Activated CD4-positive, alpha-beta T cell treated with anti-CD3 and anti-CD28 coated beads, Interleukin-2, amount 10 ng/mL, durations not matched to agents 7 days and 5 days (primary cell): ENCODE data around the gene CDH4. TPM values are rescaled to one million over a fixed set of nuclear protein-coding genes. Genes with fewer than 3 reads are reported as not detected.

Experiments
- CTCF ChIA-PET: fragments of 350-600 bp; sonication (Branson Sonifier 250); formaldehyde crosslinking; loops from one replicate; lab custom pipeline; 2021; ENCODE audit warnings: antibody characterized with exemption; lab: Charles Lee
- POLR2A ChIA-PET: fragments of 350-600 bp; sonication (Branson Sonifier 250); formaldehyde crosslinking; loops from one replicate; lab custom pipeline; 2021; ENCODE audit warnings: antibody characterized with exemption; lab: Charles Lee
- DNase-seq: peaks from one replicate; pipeline ENCODE4 v3.0.0-alpha.2; 2020
- H3K27ac Mint-ChIP-seq: one replicate; pipeline ENCODE4 v1.8.0; 2021; ENCODE audit warnings: mild to moderate bottlenecking, moderate library complexity, mixed read lengths
- H3K27me3 Mint-ChIP-seq: one replicate; pipeline ENCODE4 v1.8.0; 2021; ENCODE audit warnings: mixed read lengths
- H3K36me3 Mint-ChIP-seq: one replicate; pipeline ENCODE4 v1.8.0; 2021; ENCODE audit warnings: low read depth, mixed read lengths
- H3K4me1 Mint-ChIP-seq: one replicate; pipeline ENCODE4 v1.8.0; 2021; ENCODE audit warnings: mixed read lengths
- H3K4me3 Mint-ChIP-seq: one replicate; pipeline ENCODE4 v1.8.0; 2021; ENCODE audit warnings: mild to moderate bottlenecking, moderate library complexity, mixed read lengths
- H3K9me3 Mint-ChIP-seq: one replicate; pipeline ENCODE4 v1.8.0; 2021; ENCODE audit warnings: mixed read lengths
- total RNA-seq, 2 experiments: library from RNA; stranded (reverse); gene quantifications; one replicate each; pipeline ENCODE4 v1.2.3, GENCODE V29; 2021

The CDH4 gene
- total RNA-seq, 2 experiments from 2014 or later = not detected

DNA sequence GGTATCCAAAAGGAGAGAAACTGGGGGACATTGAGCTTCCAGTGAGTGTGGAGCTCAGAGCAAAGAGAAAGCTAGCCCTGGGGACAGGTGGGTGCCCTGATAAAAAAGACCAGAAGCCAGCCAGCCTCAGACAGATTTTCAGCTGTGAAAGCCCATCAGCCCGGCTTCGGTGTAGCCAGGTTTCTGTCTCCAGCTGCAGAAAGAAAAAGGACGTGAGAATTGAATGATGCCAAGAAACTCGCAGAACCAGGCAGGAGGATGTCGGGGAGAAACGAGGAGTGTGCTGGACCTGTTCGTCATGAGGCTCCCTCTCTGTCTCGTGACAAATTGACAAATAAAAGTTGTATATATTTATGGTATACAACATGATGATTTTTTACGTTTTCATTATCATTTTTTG is 63.3 kb downstream of the CDH4 start:
- H3K27ac Mint-ChIP-seq = no peak overlapping the region
- DNase-seq = no peak
- peaks cover 4% of the 10 kb centered on the region for H3K9me3 Mint-ChIP-seq
- ChIA-PET CTCF (no interaction called here), POLR2A (no interaction called here)
- H3K4me1 Mint-ChIP-seq = no peaks in the 10 kb centered on the region
- H3K36me3 Mint-ChIP-seq = no peaks in the 10 kb centered on the region
- H3K27me3 Mint-ChIP-seq = no peaks in the 10 kb centered on the region
- H3K4me3 Mint-ChIP-seq = no peak overlapping the region

DNA sequence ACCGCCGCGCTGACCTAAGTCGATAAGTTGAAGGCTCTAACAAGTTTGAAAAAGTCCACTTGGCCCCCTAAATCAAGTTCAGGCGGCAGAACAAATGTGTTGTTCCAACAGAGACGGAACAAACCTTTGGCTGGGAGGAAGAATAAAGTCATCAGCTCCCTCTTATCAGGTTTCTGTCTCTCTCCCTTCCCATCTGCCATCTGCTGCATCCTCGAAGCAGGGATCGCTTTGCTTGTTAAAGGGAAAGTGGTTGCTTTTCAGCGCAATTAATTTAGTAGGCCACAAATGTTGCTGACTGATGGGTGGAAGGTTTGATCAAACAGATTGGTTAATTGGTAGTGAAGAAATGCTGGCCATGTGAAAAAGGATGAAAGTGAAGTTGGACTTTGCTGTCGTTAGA is 64.3 kb downstream of the CDH4 start:
- DNase-seq = no peak
- H3K27me3 Mint-ChIP-seq = no peaks in the 10 kb centered on the region
- H3K4me3 Mint-ChIP-seq = no peak overlapping the region
- ChIA-PET CTCF (no interaction called here), POLR2A (no interaction called here)
- no peaks in the 10 kb centered on the region for H3K36me3 Mint-ChIP-seq
- no peak overlapping the region for H3K27ac Mint-ChIP-seq
- H3K4me1 Mint-ChIP-seq = no peaks in the 10 kb centered on the region
- H3K9me3 Mint-ChIP-seq = peaks cover 4% of the 10 kb centered on the region

DNA sequence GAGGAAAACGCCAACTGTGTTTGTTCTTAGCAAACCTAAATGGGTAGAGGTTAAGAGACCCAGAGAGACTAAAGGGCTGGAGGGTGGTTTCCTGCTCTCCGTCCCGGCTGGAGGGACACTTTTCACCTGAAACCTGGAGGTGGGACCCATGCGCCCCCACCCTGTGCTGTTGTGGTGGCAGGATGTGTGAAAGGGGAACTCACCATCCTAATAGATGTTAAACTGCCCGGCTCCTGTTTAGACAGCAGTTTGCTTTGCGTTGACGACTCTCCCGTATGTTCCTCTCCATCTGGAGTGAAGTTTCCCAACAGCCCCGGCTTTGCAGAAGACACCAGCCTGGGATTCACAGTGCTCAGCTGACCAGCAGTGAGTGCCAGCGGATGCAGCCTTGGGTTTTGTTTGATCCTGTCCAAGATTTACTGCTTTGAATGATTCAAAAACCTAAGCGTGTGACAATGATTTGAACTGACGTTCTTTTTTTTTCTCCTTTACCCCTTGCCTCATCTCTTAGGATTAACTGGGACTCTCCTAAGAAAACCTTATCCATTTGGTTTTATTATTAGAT is 66.0 kb downstream of the CDH4 start:
- H3K36me3 Mint-ChIP-seq = no peaks in the 10 kb centered on the region

DNA sequence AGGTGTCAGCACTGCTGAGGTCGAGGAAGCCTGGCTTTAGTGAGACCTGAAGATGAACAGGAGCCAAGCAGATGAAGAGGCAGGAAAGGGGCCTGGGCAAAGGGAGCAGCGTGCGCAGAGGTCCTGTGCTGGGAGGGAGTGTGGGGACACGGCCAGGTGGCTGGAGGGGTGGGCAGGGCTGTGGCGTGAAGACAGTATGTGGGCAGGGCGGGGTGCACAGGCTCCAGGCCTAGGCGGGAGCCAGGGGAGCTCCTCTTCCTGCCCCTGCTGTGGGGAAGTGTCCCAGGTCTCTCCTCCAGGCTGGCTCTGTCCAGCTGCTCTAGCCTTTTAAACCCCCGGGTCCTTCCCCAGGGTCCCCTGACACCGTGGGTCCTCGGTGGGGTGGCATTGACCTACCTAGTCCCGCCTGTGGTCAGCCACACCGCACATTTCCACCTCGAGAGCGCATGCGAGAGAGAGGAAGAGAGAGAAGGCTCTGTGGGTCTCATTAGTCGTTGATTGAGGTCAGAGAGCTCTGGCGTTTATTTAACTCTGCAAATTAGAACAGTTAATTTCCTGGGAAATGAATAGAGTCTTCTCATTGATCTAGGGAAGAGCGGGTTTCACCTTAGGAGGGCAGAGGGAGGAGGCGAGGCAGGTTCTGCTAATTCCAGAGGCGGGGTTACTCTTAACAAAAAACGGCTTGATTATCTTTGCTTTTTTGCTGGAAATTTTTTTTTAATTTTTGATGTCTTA is 68.8 kb downstream of the CDH4 start:
- CTCF ChIA-PET = no interaction called here
- Mint-ChIP-seq H3K4me3 (no peak overlapping the region), H3K4me1 (no peaks in the 10 kb centered on the region), H3K27me3 (no peaks in the 10 kb centered on the region), H3K36me3 (no peaks in the 10 kb centered on the region), H3K27ac (no peak overlapping the region), H3K9me3 (no peaks in the 10 kb centered on the region)
- no peak for DNase-seq
- POLR2A ChIA-PET = no interaction called here

More for the DNA sequence above, 66.0 kb downstream of the CDH4 start:
- no peak overlapping the region for H3K4me3 Mint-ChIP-seq
- no peak for DNase-seq
- H3K27me3 Mint-ChIP-seq = no peaks in the 10 kb centered on the region
- H3K4me1 Mint-ChIP-seq = no peaks in the 10 kb centered on the region
- no peaks in the 10 kb centered on the region for H3K9me3 Mint-ChIP-seq
- CTCF ChIA-PET = no interaction called here
- POLR2A ChIA-PET = no interaction called here
- H3K27ac Mint-ChIP-seq = no peak overlapping the region

DNA sequence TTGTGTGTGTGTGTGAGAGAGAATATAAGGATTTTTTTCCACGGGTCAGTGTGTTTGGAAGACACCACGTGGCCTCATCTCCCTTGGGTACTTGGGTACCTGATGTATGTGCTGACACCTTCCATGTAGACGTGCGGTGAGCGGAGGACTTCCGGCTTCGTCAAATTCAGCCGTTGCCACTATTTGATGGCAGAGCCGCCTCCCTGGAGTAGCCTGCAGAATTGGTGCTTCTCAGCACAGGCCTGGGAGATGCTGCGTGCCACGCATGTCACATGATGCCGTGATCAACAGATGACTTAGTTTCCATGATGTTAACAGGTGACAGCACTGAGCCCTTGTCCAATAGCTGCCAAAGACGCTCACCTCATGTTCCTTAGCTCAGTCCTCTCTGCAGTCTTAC is 69.4 kb downstream of the CDH4 start:
- POLR2A ChIA-PET = no interaction called here
- Mint-ChIP-seq H3K4me1 (no peaks in the 10 kb centered on the region), H3K9me3 (no peaks in the 10 kb centered on the region), H3K36me3 (no peaks in the 10 kb centered on the region), H3K4me3 (no peak overlapping the region), H3K27me3 (no peaks in the 10 kb centered on the region), H3K27ac (no peak overlapping the region)
- no peak for DNase-seq
- CTCF ChIA-PET = no interaction called here

GRCh38 chr20:61322151-61322865 is 70.2 kb downstream of the CDH4 start:
- Mint-ChIP-seq H3K9me3 (no peaks in the 10 kb centered on the region), H3K27ac (no peak overlapping the region), H3K27me3 (no peaks in the 10 kb centered on the region), H3K4me1 (no peaks in the 10 kb centered on the region), H3K36me3 (no peaks in the 10 kb centered on the region), H3K4me3 (no peak overlapping the region)
- no peak for DNase-seq
- CTCF ChIA-PET = no interaction called here
- POLR2A ChIA-PET = no interaction called here

GRCh38 chr20:61324906-61325305 is 72.8 kb downstream of the CDH4 start:
- no peak overlapping the region for H3K4me3 Mint-ChIP-seq
- ChIA-PET POLR2A (no interaction called here), CTCF (no interaction called here)
- no peak overlapping the region for H3K27ac Mint-ChIP-seq
- H3K27me3 Mint-ChIP-seq = no peaks in the 10 kb centered on the region
- no peaks in the 10 kb centered on the region for H3K4me1 Mint-ChIP-seq
- DNase-seq = no peak
- H3K36me3 Mint-ChIP-seq = no peaks in the 10 kb centered on the region
- H3K9me3 Mint-ChIP-seq = no peaks in the 10 kb centered on the region

- POLR2A ChIA-PET = no interaction called here
- Mint-ChIP-seq H3K4me3 (no peak overlapping the region), H3K9me3 (no peaks in the 10 kb centered on the region), H3K27ac (no peak overlapping the region), H3K27me3 (no peaks in the 10 kb centered on the region), H3K36me3 (no peaks in the 10 kb centered on the region), H3K4me1 (no peaks in the 10 kb centered on the region)
- DNase-seq = no peak
- CTCF ChIA-PET = no interaction called here
These were observed 73.7 kb downstream of the CDH4 start for GRCh38 chr20:61325718-61326117.

- H3K27ac Mint-ChIP-seq = no peak overlapping the region
- CTCF ChIA-PET = no interaction called here
- DNase-seq = no peak
These were observed 77.0 kb downstream of the CDH4 start for GRCh38 chr20:61328911-61329558.

DNA sequence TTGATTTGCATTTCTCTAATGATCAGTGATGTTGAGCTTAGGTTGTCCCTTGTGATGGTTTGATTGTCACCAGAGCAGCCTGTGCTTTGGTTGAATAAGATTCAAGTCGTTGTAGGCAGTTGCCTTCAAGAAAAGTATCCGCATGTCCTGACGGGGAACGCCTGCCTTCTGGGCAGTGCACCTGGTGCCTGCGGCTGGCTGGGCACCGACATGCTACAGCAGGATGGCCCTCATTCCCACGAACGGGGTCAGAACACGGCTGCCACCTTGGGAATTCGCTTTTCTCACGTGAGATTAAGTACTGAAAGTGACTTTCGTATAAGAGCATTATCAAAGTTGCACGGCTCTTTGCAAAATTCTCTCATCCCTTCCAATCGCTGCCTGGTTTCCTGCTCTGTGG is 78.4 kb downstream of the CDH4 start:
- CTCF ChIA-PET = no interaction called here
- H3K4me1 Mint-ChIP-seq = no peaks in the 10 kb centered on the region
- no peak overlapping the region for H3K4me3 Mint-ChIP-seq
- no peaks in the 10 kb centered on the region for H3K27me3 Mint-ChIP-seq
- no peaks in the 10 kb centered on the region for H3K9me3 Mint-ChIP-seq
- DNase-seq = no peak
- POLR2A ChIA-PET = no interaction called here
- no peak overlapping the region for H3K27ac Mint-ChIP-seq
- no peaks in the 10 kb centered on the region for H3K36me3 Mint-ChIP-seq

More at GRCh38 chr20:61328911-61329558, 77.0 kb downstream of the CDH4 start:
- Mint-ChIP-seq H3K4me1 (no peaks in the 10 kb centered on the region), H3K4me3 (no peak overlapping the region), H3K9me3 (no peaks in the 10 kb centered on the region), H3K27me3 (no peaks in the 10 kb centered on the region), H3K36me3 (no peaks in the 10 kb centered on the region)
- POLR2A ChIA-PET = no interaction called here

DNA sequence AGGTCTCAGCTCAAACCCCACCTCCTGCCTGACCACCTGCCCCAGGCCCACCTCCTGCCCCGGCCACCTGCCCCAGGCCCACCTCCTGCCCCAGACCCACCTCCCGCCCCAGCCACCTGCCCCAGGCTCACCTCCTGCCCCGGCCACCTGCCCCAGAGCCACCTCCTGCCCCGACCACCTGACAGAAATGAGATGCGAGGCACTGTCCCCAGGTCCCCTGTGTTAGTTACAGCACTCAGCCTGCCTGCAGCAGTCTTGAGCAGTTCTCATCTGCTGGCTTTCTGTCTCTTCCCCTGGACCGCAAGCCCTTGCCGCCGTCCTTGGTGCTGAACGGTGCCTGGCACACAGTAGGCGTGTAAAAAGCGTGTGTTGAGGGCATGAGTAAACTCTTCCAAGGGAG is 79.5 kb downstream of the CDH4 start:
- Mint-ChIP-seq H3K36me3 (no peaks in the 10 kb centered on the region), H3K27ac (no peak overlapping the region), H3K4me1 (no peaks in the 10 kb centered on the region), H3K9me3 (no peaks in the 10 kb centered on the region), H3K27me3 (no peaks in the 10 kb centered on the region), H3K4me3 (no peak overlapping the region)
- POLR2A ChIA-PET = no interaction called here
- CTCF ChIA-PET = no interaction called here
- DNase-seq = no peak

DNA sequence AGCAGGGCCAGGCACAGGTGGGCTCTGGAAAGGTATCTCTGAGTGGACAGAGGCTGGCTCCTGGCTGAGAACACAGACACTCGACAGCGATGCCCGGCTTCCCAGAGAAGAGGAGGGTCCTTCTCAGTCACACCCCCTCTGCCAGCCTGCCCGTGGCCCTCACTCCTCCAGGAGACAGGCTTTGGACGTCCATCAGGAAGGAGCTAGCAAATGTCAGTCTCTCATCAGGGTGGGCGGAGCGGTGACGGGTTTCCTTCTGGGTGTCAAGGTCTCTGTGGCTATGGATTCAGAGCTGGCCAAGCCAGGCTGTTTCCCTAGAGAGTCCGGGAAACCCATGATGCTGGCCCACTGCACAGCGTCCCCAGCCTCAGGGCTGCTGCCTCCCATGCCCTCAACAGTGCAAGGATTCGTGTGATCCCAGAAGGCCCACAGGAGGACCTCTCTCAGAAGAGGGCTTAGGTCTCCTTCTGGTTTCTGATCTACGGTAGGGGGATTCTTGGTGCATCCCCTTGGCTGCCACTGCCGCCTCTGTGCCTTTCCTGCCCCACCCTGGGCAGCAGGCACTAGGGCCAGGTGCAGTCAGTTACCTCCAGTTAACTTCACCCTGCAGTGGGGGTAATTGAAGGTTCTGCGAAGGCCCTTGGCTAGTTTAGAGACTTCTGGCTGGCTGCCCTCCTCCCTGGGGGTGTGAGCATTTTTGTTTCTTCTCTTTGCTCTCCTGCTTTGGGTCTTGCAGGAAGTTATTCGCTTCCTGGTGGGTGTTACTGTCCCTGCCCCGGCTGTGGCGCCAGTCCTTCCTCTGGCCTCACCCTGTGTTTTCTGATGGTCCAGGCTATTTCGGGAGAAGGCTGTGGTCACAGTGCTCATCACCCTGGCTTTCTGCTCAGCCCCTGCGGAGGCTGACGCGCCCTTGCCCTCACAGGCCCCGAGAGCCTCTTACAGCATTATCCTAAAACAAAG is 80.2 kb downstream of the CDH4 start:
- no peak for DNase-seq
- Mint-ChIP-seq H3K4me1 (no peaks in the 10 kb centered on the region), H3K4me3 (no peak overlapping the region), H3K27me3 (no peaks in the 10 kb centered on the region), H3K27ac (no peak overlapping the region), H3K9me3 (no peaks in the 10 kb centered on the region), H3K36me3 (no peaks in the 10 kb centered on the region)
- ChIA-PET CTCF (no interaction called here), POLR2A (no interaction called here)
